ENCODE data around the gene PRUNE1.
A peak's percentile ranks its signal among the peaks of the same experiment; 100 is the strongest.

The PRUNE1 gene

DNA sequence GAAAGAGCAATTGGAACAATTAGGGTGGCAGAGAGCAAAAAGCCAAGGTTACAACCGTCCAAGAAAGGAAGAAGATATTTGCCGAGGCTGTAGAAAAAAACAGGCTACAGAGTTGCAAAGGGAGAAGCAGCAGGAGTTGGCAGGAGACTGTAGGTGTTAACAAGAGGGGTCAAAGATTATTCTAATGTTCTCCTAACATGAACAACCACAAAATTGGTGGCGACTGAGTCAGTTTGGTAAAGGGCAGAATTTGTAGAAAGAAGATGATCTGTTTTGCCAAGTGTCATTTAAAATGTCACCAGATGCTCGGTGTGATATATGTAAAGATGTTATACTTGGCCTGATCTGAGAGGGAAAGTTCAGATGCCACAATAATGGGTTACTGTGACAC is 401 bp upstream of the PRUNE1 start:
- no peak for DNase-seq

DNA sequence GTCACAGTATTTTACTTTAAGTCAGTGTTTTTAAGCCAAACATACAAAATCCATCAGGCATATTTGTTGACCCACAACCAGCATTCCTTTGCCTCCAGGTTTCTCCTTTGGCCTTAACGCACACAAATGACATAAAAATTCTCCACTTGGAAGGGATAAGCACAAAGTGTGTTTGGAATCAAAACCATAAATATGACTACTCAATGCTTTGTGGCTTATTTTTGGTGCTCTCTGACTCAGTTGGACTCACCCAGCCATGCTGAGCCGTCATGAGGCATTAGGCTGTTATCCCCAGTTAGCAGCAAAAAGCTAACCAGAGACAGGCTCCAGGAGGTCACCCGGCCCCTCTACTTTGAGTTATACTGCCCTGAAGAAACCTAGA is 948 bp downstream of the PRUNE1 start:
- no peak for DNase-seq

DNA sequence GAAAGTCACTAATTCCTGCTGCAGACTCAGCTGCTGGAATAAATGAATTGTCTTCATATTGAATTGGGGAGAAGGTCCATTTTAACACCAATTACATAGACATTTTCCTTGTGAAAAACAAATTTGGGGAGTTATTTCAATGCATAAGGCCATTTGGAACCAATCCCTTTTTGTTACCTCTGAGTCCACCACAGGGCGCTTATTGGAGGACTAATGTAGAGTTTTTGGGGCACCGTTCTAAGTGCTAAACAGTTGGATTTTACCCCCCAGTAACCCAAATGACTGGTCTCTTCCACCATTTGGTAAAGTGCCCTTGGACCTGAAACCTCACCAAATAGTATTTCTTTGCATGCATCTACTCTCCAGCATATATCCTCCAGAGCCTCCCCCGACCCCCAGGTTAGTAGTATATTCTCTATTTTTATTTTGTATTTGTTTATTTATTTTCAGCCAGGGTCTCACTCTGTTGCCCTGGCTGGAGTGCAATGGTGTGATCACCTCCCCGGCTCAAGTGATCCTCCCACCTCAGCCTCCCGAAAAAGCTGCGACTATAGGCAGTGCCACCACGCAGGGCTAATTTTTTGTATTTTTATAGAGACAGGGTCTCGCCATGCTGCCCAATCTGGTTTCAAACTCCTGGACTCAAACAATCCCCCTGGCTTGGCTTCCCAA is 1.6 kb downstream of the PRUNE1 start:
- DNase-seq = no peak

DNA sequence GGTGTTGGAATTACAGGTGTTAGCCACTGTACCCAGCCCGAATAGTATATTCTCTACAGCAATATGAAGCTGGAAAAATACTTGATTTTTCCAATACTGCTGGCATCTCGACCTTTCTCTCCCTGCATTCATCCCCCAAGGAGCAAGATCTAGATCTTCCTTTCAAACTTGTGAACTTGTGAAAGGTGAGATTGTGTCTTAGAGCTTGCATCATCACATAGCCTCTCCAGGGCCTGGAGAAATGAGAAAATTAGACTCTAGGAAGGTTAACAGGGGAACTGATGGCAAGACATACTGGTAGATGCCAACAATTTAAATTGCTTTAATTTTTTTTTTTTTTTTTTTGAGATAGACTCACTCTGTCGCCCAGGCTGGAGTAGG is 2.1 kb downstream of the PRUNE1 start:
- DNase-seq = no peak

DNA sequence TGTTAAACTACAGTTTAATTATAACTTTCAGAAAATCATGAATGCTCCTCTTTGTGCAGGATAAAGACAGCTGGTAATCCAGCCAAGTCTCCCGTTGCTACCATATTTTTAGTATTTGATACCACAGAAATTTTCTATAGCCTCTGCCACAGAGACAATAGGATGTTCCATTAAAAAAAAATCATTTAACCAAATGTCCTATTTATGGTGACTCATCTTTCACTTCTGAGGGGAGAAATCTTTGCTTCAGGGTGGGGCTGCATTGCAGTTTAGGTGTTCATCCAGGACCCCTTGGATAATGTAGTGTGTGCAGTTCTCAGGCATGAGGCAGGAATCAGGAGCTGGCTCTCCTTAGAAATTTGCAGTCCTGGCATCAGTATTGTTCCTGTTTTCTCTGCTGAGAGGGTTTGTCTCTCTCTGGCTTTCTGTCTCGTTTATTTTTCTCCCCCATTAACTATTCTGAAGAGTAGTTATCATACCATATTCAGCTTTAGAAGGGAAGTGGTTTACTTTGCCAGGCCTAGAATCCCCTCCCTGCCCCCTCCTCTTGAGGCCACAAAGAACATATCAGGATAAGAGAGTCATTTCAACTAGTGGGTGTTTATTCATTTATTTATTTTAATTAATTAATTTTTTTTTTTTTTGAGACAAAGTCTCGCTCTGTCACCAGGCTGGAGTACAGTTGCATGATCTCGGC is 3.1 kb downstream of the PRUNE1 start:
- no peak for DNase-seq

GRCh38 chr1:151012684-151013471 is 4.6 kb downstream of the PRUNE1 start:
- DNase-seq = no peak

GRCh38 chr1:151013518-151013917 is 5.3 kb downstream of the PRUNE1 start:
- DNase-seq = no peak

GRCh38 chr1:151024540-151025146 is 16.4 kb downstream of the PRUNE1 start:
- DNase-seq = peak; percentile 88

- no peak for DNase-seq
Measured at GRCh38 chr1:151026460-151026859, 18.2 kb downstream of the PRUNE1 start.

DNA sequence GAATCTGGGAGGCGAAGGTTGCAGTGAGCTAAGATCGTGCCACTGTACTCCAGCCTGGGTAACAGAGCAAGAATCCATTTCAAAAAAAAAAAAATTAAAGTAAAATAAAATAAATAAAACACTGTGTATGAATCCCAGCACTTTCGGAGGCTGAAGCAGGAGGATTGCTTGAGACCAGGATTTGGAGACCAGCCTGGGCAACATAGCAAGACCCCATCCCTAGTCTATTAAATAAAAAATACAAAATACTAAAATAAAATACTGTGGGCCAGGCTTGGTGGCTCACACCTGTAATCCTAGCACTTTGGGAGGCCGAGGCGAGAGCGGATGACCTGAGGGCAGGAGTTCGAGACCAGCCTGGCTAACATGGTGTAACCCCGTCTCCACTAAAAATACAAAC is 23.9 kb downstream of the PRUNE1 start:
- no peak for DNase-seq

GRCh38 chr1:151035167-151035566 is 26.9 kb downstream of the PRUNE1 start:
- no peak for DNase-seq

DNA sequence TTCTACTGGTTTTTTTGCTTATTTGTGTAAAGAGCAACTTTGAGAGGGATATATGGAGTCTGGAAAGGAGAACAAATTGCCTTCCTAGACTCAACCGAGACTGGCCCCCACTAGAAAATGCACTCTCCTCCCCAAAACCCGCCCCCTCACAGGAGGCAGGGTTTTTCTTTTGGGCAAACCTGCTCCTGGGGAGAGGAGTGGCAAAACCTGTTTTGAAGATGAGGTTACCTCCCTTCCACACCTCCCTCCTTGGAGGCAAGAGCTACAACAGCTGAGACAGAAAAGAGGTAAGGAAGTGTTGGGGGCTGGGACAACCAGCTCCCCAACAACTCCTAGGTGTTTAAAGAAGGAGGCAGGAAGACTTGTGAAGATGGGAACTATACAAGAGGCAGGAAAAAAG is 28.1 kb downstream of the PRUNE1 start, which contains the start of gene BNIPL:
BNIPL (plus strand) TSS at position 231 of the 400 bp plus-strand sequence; CDS start at position 371, 140 bp downstream.
- DNase-seq = no peak

- DNase-seq = no peak
Measured at GRCh38 chr1:151037032-151037431, 28.8 kb downstream of the PRUNE1 start.

DNA sequence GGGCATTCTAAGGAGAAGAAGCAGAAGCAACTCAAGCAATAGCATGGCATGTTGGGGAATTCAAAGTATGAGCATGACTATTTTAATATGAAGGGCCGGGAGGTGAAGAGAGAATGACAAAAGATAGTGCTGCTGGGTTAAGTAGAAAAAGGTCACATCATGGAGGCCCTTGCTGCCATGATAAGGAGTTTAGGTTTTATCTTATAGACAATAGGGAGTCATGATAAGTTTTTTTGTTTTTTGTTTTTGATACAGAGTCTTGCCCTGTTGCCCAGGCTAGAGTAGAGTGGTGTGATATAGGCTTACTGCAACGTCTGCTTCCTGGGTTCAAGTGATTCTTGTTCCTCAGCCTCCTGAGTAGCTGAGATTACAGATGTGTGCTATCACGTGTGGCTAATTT is 31.3 kb downstream of the PRUNE1 start:
- no peak for DNase-seq

DNA sequence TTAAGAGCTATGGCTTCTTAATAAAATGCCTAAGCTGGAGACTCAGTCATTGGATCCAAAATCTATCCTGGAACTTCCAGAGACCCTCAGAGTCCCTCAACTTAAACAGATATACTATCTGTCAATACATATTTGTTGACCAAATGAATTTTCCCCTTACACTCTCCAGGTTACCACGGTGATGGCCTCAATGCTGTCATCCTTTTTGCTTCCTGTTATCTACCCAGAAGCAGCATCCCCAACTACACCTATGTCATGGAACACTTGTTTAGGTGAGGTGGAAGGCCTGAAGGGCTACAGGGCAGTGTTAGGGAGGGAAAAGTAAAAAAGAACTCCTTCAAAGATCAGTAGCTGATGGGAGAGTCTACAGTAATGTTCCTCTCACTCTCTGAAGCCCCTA is 34.9 kb downstream of the PRUNE1 start:
- no peak for DNase-seq

DNA sequence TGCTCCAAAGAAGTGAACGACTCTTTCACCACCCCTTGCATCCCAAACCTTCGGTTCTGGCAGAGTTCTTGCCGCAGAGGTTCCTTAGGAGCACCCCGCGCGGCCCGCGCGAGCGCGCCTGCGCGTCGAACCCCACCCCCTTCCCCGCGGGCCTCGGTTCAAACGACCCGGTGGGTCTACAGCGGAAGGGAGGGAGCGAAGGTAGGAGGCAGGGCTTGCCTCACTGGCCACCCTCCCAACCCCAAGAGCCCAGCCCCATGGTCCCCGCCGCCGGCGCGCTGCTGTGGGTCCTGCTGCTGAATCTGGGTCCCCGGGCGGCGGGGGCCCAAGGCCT is 39.3 kb downstream of the PRUNE1 start, which contains the start of gene C1orf56:
C1orf56 (plus strand) TSS at position 161 of the 334 bp plus-strand sequence; CDS start at position 258, 97 bp downstream.
- peak; percentile 89 for DNase-seq

GRCh38 chr1:151047925-151048644 is 39.8 kb downstream of the PRUNE1 start:
- peak; percentile 78 for DNase-seq

- DNase-seq = no peak
Measured at GRCh38 chr1:151048645-151049032, 40.4 kb downstream of the PRUNE1 start.

DNA sequence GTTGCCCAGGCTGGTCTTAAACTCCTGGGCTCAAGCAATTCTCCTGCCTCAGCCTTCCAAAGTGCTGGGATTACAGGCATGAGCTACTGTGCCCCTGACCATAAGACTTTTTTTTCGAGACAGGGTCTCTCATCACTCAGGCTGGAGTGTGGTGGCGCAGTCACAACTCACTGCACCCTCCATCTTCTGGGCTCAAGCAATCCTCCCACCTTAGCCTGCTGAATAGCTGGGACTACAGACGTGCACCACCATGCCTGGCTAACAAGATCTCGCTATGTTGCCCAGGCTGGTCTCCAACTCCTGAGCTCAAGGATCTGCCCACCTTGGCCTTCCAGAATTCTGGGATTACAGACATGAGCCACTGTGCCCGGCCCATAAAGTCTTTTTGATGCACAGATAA is 41.2 kb downstream of the PRUNE1 start:
- no peak for DNase-seq

DNA sequence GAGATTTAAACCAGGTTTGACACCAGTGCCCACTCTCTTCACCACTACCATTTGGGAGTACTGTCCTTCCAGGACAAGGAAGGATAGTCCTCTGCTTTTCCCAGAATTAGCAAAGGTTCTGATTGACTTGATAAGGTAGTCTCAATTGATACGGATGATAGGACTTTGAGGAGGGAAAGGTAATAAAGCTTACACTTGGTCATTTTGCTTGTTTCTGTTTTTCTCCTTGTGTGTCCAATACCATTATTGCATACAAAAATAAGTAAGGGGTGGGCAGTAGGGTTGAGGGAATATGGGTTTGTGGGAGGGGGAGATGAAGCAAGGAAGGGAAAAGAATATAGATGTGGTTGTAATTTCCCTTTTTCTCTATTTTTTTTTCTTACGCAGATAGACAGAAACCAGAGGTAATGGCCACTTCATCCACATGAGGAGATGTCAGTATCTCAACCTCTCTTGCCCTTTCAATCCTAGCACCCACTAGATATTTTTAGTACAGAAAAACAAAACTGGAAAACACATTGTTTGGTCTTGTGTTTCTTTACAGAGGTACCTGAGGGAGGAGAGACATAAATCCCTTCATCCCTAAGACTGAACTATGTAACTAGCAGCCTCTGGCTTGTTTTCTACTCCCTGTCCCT is 41.9 kb downstream of the PRUNE1 start:
- no peak for DNase-seq

DNA sequence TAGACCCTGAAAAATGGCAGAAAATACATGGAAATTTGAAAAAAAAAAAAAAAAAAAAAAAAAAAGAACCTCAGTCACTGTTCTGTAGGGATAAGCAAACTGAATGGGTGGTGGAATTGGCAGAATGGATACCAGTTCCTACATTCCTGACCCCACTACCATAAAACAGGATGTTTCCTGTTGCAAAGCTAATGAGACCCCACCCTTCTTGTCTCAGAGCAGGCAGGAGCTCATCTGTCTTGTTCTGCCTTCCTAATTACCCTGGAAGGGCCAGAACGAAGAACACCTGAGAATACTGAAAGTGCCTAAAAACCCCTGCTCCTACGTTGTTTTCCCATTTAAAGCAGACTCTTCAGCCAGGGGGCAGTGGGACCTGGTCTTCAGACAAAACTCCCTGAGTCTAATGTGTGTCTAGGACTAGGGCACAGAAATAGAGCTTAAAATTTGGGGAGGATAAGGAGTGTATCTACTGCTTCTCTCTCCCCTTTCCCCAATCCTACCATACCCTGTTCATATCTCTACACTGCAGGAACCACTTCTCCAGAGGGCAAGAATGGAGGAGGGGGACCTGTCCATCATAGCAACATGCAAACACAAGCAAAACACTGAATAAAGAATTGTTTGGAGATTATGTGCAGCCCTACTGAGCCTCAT is 43.2 kb downstream of the PRUNE1 start:
- no peak for DNase-seq
